ENCODE results near the gene SYDE2. TPM values are rescaled to one million over a fixed set of nuclear protein-coding genes. Genes with fewer than 3 reads are reported as not detected.
"Not testable (repeated sequence)": the region's sequence is repeated elsewhere in the genome, so short reads cannot be mapped to it uniquely, and the experiment has no call there.

Gene SYDE2
- polyA plus RNA-seq, 1 of the 3 experiments (the other 2 are of a cell fraction): not detected

DNA sequence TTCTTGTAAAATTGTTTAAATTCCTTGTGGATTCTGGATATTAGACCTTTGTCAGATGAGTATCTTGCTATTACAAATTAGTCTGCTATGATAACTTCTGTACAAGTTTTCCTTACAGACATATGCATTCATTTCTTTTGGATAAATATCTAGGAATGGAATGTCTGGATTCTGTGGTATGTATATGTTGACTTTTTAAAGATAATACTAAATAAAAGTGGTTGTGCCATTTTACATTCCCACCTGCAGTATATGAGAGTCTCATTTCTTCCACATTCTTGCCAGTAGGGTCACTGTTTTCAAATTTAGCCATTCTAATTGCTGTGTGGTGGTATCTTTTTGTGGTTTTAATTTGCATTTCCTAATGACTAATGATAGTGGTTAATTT, 53.9 kb downstream of the SYDE2 start:
- Histone ChIP-seq H3K27ac (ENCODE audit: low read depth in 2 of 2, low read length in 1 of 2) (no peak overlapping the region), H3K9me3 (no peaks in the 10 kb centered on the region), H3K4me1 (ENCODE audit: control insufficient read depth in 1 of 2, insufficient read depth in 2 of 2, low read depth in 1 of 2, low read length in 1 of 2) (no peaks in the 10 kb centered on the region), H3F3A (replicated peaks; ENCODE audit: insufficient read depth) (no peaks in the 10 kb centered on the region), H3K36me3 (replicated peaks in 1 of 2; ENCODE audit: control insufficient read depth in 1 of 2, insufficient read depth in 2 of 2, low read length in 1 of 2) (no peaks in the 10 kb centered on the region), H3K9ac (no peak overlapping the region), H3K4me3 (ENCODE audit: low read depth in 2 of 2, low read length in 1 of 2) (no peak overlapping the region), H3K27me3 (ENCODE audit: insufficient read depth) (peaks cover 8% of the 10 kb centered on the region; the same call in 1 of the 2 replicates), H3K79me2 (ENCODE audit: insufficient read depth) (no peaks in the 10 kb centered on the region), H3K4me2 (no peak overlapping the region), H2AFZ (ENCODE audit: low read depth) (no peak overlapping the region), H3K9me2 (no peaks in the 10 kb centered on the region), H4K20me1 (ENCODE audit: insufficient read depth) (no peaks in the 10 kb centered on the region)
- POLR2A ChIA-PET: no interaction called here
- TF ChIP-seq MEF2A (IDR thresholded peaks at IDR 0.05; ENCODE audit: borderline replicate concordance, low read depth): no peak
- TF ChIP-seq, protein P1, sequence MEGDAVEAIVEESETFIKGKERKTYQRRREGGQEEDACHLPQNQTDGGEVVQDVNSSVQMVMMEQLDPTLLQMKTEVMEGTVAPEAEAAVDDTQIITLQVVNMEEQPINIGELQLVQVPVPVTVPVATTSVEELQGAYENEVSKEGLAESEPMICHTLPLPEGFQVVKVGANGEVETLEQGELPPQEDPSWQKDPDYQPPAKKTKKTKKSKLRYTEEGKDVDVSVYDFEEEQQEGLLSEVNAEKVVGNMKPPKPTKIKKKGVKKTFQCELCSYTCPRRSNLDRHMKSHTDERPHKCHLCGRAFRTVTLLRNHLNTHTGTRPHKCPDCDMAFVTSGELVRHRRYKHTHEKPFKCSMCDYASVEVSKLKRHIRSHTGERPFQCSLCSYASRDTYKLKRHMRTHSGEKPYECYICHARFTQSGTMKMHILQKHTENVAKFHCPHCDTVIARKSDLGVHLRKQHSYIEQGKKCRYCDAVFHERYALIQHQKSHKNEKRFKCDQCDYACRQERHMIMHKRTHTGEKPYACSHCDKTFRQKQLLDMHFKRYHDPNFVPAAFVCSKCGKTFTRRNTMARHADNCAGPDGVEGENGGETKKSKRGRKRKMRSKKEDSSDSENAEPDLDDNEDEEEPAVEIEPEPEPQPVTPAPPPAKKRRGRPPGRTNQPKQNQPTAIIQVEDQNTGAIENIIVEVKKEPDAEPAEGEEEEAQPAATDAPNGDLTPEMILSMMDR (IDR thresholded peaks at IDR 0.05): peak; percentile 25; the same call in 1 of the 2 replicates
- CTCF ChIA-PET: no interaction called here
- no peak for DNase-seq

GRCh38 chr1:85146298-85146971, 54.4 kb downstream of the SYDE2 start:
- H3K9me2 ChIP-seq; H3K36me3 ChIP-seq (replicated peaks in 1 of 2; ENCODE audit: control insufficient read depth in 1 of 2, insufficient read depth in 2 of 2, low read length in 1 of 2); H3K79me2 ChIP-seq (ENCODE audit: insufficient read depth); POLR2A ChIA-PET; DNase-seq; H3K4me2 ChIP-seq; H3K27ac ChIP-seq (ENCODE audit: low read depth in 2 of 2, low read length in 1 of 2); H3K9me3 ChIP-seq; H3K27me3 ChIP-seq (ENCODE audit: insufficient read depth); H3K9ac ChIP-seq; CTCF ChIA-PET; H3K4me3 ChIP-seq (ENCODE audit: low read depth in 2 of 2, low read length in 1 of 2); H3F3A ChIP-seq (replicated peaks; ENCODE audit: insufficient read depth); H4K20me1 ChIP-seq (ENCODE audit: insufficient read depth); H2AFZ ChIP-seq (ENCODE audit: low read depth); H3K4me1 ChIP-seq (ENCODE audit: control insufficient read depth in 1 of 2, insufficient read depth in 2 of 2, low read depth in 1 of 2, low read length in 1 of 2): not testable (repeated sequence)
- 10% methylated on average over 6 of the region's 6 CpGs for WGBS (ENCODE audit: low lambda C conversion rate)

- H3K27ac ChIP-seq (ENCODE audit: low read depth in 2 of 2, low read length in 1 of 2): no peak overlapping the region
- H4K20me1 ChIP-seq (ENCODE audit: insufficient read depth): no peaks in the 10 kb centered on the region
- no peaks in the 10 kb centered on the region for H3K9me2 ChIP-seq
- H3F3A ChIP-seq (replicated peaks; ENCODE audit: insufficient read depth): no peaks in the 10 kb centered on the region
- TF ChIP-seq RCOR1 (IDR thresholded peaks at IDR 0.05; ENCODE audit: low read length) (no peak), TEAD4 (IDR thresholded peaks at IDR 0.05; ENCODE audit: borderline replicate concordance, insufficient read depth) (no peak), TAF1 (IDR thresholded peaks at IDR 0.05; ENCODE audit: borderline replicate concordance, low read depth, low read length) (no peak), SMC3 (IDR thresholded peaks at IDR 0.05; ENCODE audit: low read depth, low read length) (no peak)
- H3K27me3 ChIP-seq (ENCODE audit: insufficient read depth): peaks cover 8% of the 10 kb centered on the region; the same call in 1 of the 2 replicates
- H3K36me3 ChIP-seq (replicated peaks in 1 of 2; ENCODE audit: control insufficient read depth in 1 of 2, insufficient read depth in 2 of 2, low read length in 1 of 2): no peaks in the 10 kb centered on the region
- no peaks in the 10 kb centered on the region for H3K4me1 ChIP-seq (ENCODE audit: control insufficient read depth in 1 of 2, insufficient read depth in 2 of 2, low read depth in 1 of 2, low read length in 1 of 2)
- H3K79me2 ChIP-seq (ENCODE audit: insufficient read depth): no peaks in the 10 kb centered on the region
- H3K9me3 ChIP-seq: no peaks in the 10 kb centered on the region
- ChIA-PET POLR2A (no interaction called here), CTCF (no interaction called here)
- H2AFZ ChIP-seq (ENCODE audit: low read depth): no peak overlapping the region
- no peak overlapping the region for H3K9ac ChIP-seq
- no peak for DNase-seq
- WGBS (ENCODE audit: low lambda C conversion rate): 12% methylated on average over 1 of the region's 1 CpG
- no peak overlapping the region for H3K4me3 ChIP-seq (ENCODE audit: low read depth in 2 of 2, low read length in 1 of 2)
- no peak overlapping the region for H3K4me2 ChIP-seq
These were observed 56.5 kb downstream of the SYDE2 start for GRCh38 chr1:85144351-85144750.
